ENCODE results near the gene HTR2B.
A peak's percentile ranks its signal among the peaks of the same experiment; 100 is the strongest.

Gene HTR2B

DNA sequence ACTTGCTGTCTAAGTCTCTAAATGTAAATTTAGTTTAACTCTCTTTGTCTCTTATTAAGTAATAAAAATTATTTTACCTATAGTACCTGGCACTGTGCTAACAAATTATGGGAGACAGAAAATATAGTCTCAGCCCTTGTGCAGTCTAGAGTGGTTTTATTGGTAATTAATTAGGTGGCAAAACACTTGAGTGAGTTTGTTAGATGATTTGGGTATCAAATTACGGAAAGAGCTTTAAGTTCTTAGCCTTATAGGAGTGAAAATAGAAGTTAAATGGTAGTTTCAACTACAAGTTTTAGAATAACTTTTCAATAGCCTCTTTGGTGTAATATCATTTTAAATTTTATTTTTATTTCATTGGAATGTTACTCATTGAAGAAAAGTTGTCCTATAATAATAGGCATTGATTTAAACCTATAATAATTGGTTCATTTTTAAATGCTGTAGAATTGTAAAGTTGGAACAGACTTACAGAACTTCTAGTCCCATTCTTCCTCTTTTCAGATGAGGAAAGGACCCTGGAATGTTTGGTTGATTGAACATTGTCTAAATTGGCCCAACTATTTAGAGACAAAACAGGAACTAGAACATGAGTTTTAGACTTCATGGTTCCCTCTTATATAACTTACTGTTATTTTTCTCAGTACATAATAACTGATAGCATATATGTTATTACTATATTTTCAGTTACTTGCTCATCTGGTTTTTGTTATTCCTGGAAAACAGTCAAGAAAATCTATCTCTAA lies 10.2 kb upstream of the HTR2B start:
- DNase-seq (ENCODE audit: extremely low spot score, insufficient read length, low read depth) (no peak), FAIRE-seq (peak; percentile 44)

DNA sequence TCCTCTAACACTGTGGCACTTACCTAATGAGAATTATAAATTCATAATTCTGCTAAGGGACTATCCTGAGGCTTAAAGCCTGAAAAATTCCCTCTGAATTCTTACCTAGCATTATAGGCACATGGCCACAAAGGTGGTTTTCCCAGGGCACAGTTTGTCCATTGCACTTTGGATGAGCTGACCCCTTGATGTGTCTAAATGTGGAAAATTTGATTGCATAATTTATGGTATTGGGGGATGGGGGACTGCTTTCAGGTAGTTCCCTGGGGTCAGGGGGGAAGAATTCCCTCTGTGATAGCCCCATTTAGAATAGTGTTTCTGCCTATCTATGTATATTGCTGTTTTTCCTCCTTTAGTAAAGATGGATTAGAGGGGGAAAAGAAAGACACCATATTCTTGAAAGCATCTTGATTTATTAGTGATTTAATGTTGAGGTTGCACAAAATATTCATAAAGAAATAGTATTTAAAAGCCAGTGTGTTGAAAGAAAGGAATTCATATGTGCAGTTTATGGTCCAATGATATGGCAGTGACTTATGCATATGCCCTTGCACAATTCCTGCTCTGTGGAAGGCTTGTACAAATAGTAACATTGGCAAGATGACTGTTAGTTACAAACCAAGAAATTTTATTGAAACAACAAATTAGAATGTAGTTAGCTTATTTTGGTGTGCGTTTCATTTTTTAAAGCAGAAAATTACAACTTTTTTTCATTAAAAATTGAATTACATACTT lies 8.7 kb upstream of the HTR2B start:
- no peak for FAIRE-seq

GRCh38 chr2:231132129-231132528 lies 7.3 kb upstream of the HTR2B start:
- FAIRE-seq: no peak

More for the DNA sequence above, 8.7 kb upstream of the HTR2B start:
- no peak for DNase-seq (ENCODE audit: extremely low spot score, insufficient read length, low read depth)

GRCh38 chr2:231130336-231131056 lies 5.7 kb upstream of the HTR2B start:
- FAIRE-seq (no peak), DNase-seq (ENCODE audit: extremely low spot score, insufficient read length, low read depth) (no peak)

More at GRCh38 chr2:231132129-231132528, 7.3 kb upstream of the HTR2B start:
- no peak for DNase-seq (ENCODE audit: extremely low spot score, insufficient read length, low read depth)

DNA sequence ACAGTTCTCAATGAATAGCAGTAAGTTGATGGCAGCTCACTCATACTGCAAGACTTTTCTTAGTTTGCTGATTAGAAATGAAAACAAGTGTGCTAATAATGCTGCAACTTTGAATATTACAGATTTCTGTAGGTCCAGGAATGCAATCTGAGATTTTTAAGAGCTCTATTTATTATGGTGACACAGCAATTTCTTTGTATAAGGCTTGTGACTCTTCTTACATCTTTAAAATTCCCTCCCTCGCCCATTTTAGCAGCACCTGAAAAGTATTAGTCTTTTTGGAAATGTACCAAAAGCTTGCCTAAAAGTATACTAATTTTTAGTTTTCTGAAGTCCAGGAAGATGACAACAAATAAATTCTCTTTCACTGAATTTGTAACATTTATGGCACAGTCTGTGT lies 4.4 kb upstream of the HTR2B start:
- no peak for FAIRE-seq
- no peak for DNase-seq (ENCODE audit: extremely low spot score, insufficient read length, low read depth)

DNA sequence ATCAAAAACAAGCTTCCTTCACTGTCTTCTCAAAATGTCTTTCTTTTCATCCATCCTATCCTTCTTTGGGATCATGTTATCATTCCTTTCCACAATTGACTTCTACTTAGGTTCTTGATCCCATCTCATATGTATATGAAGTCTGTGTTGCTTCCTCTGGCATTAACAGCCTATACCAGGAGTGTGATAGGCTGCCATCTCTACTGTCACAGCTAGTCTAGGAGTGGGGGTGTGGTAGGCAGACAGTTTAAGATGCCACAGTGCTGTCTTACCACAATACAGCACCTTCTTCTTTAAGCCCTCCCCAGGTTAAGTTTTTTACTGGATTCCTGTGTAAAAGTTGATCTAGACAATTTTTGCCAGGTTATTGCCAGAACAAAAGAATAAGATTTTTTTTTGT lies 3.7 kb upstream of the HTR2B start:
- FAIRE-seq (no peak), DNase-seq (ENCODE audit: extremely low spot score, insufficient read length, low read depth) (no peak)

DNA sequence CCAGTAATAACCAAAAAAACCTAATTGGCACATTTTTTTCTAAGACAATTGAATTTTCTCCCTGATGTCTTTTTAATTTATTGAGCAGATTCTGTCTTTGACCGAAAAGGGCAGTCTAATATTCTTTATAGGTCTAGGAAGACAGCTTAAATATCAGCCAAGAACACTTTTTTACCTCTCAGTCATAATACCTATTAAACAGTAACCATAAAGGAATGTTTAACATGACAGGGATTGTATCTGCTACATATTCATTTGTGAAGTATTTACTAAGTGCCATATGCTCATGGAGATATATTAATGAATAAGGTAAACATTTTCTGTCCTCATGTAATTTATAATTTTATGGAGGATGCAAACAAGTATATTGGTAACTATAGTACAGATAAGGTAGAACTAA lies 3.1 kb upstream of the HTR2B start:
- no peak for DNase-seq (ENCODE audit: extremely low spot score, insufficient read length, low read depth)
- FAIRE-seq: peak; percentile 52

- FAIRE-seq (no peak), DNase-seq (ENCODE audit: extremely low spot score, insufficient read length, low read depth) (no peak)
Observed at GRCh38 chr2:231127480-231127879, 2.6 kb upstream of the HTR2B start.

GRCh38 chr2:231126123-231126522 lies 1.3 kb upstream of the HTR2B start:
- no peak for FAIRE-seq

DNA sequence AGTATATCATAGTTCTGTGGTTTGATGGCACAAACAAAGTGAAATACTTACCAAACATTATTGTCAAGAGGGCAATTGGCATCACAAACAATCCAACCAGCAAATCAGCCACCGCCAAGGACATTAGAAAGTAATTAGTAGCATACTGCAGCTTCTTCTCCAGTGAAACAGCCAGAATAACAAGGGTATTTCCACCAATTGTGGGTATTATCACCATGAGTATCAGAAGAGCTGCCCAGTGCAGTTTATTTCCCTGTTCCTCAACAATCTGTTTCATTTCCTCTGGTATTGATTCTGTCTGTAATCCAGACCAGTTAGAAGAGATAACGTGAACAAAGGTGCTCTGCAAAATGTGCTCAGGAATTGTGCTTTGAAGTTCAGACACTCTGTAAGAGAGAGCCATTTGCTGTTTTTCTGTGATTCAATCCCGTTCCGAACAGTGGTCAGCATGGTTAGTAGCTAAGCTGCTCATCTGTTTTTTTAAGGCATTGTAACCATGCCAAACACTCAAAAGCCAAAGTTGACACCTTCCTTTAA lies 1.4 kb downstream of the HTR2B start:
- FAIRE-seq: peak; percentile 60
- no peak for DNase-seq (ENCODE audit: extremely low spot score, insufficient read length, low read depth)

More at GRCh38 chr2:231126123-231126522, 1.3 kb upstream of the HTR2B start:
- no peak for DNase-seq (ENCODE audit: extremely low spot score, insufficient read length, low read depth)

GRCh38 chr2:231118614-231118942 lies 6.3 kb downstream of the HTR2B start:
- FAIRE-seq: no peak
- no peak for DNase-seq (ENCODE audit: extremely low spot score, insufficient read length, low read depth)

GRCh38 chr2:231117922-231118613 lies 6.8 kb downstream of the HTR2B start:
- FAIRE-seq: peak; percentile 54
- DNase-seq (ENCODE audit: extremely low spot score, insufficient read length, low read depth): no peak

DNA sequence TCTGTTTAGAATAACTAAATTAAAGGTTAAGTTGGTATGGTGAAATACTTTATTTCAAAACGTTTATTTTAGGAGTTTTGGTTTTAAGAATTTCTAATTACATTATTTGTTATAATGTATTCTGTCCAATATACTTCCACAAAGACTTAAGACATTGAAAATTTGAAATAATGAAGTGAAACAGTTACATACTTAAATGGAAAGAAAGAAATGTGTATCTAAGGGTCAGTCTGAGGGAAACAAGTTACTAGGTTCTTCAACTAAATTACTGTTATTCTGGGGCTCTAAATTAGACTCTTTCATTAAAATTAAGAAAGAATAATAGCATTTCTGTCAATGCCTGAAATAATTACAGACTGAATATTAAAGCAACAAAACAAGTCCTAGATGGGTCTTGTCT lies 7.7 kb downstream of the HTR2B start:
- DNase-seq (ENCODE audit: extremely low spot score, insufficient read length, low read depth) (no peak), FAIRE-seq (peak; percentile 48)

GRCh38 chr2:231115651-231116050 lies 9.2 kb downstream of the HTR2B start:
- DNase-seq (ENCODE audit: extremely low spot score, insufficient read length, low read depth) (no peak), FAIRE-seq (no peak)

DNA sequence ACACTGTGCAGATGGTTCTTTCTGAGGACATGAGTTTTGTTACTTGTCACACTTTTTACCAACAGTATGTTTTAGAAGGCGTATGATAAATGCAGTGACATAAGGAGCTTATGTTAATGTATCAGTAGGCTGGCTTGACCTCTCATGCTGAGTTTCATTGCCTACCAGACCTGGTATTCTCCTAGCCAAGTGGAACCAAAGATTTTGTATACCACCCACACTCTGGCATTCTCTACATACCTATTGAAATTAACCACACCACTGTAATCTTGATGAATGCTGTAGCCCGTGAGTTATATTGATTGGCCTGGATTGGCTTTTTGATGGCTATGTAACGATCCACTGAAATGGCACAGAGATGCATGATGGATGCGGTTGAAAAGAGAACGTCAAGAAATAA lies 11.4 kb downstream of the HTR2B start:
- DNase-seq (ENCODE audit: extremely low spot score, insufficient read length, low read depth): no peak
- no peak for FAIRE-seq

DNA sequence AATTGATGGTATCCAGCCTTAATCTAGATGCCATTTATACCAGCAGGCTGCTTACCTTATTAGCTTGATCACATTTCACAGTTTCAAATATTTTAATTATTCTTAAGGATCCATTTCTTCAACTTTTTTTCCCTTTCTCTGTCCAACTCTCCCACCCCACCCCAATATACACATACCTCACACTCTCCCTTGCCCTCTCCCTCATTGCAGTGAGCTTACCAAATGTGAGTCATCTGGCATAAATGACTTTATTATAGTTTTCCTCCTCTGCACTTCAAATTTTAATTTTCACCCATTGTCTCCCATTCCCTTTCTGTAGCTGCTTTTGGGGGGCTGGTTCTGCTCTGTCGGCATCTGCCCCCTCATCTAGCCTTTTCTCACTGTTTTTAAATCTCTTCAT lies 12.9 kb downstream of the HTR2B start:
- FAIRE-seq (no peak), DNase-seq (ENCODE audit: extremely low spot score, insufficient read length, low read depth) (no peak)

- FAIRE-seq: no peak
Observed at GRCh38 chr2:231110551-231110950, 14.3 kb downstream of the HTR2B start.

DNA sequence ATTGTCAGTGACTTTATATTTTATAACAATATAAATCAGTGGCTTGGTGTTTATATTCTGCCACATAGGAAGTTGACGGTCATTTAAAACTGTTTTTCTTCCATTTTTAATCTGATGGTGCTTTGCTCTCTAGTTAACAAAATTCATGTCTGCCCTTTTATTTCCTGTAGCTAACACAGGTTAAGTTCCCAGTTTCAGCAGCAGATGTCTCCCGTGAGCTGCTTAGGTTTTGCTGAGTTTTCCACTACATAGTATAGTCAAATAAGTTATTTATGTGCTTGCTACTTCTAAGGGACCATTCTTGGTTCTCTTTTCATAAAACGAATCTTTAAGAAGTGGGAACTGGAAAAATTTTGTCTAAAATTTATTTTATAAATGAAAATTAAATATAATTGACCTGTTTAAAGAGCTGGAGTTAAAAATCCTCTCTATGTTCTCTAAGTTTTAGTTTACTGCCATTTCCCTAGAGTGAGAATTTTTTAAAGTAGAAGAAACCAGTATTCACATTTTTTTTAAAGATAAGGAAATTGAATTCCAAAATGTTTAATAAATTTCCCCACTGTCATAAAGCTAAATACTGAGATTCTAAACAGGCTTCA lies 20.6 kb downstream of the HTR2B start:
- FAIRE-seq: peak; percentile 85
- DNase-seq (ENCODE audit: extremely low spot score, insufficient read length, low read depth): peak; percentile 29

More at GRCh38 chr2:231110551-231110950, 14.3 kb downstream of the HTR2B start:
- no peak for DNase-seq (ENCODE audit: extremely low spot score, insufficient read length, low read depth)

DNA sequence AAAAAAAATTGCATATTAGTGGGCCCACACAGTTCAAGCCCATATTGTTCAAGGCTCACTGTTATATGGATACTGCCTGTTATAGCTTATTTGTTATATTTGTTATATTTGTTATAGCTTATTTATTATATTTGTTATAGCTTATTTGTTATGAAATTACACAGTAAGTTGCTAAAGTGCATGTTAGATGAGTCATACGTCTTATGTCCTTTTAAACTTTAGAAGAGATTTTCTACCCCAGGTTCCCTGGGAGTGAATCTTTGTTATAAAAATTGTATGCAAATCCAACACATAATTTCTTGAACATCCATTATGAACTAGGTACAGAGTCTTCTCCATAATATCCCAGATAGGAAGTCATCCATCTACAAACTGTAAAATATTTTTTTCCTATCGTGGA lies 22.1 kb downstream of the HTR2B start:
- DNase-seq (ENCODE audit: extremely low spot score, insufficient read length, low read depth) (no peak), FAIRE-seq (no peak)

DNA sequence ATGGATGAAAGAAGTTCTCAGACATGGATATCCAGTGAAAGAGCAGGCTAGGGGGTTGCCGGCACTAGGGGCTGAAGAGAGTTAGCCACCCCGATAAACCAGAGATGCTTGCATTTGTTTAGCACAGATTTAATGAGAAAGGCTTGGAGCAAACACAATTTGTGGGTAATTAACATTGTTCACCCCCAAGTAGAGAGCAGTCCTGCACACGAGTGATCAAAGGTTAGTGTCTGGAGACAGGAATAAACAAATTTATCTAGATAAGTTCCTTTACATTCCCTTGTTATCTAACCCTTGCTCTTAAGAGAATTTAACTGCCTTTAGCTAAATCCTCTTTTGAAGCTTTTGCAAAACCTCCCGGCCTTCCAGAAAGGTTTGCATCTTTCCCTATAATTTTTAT lies 23.9 kb downstream of the HTR2B start:
- no peak for FAIRE-seq
- DNase-seq (ENCODE audit: extremely low spot score, insufficient read length, low read depth): no peak

Data from GM18507 (cell line).